ENCODE results near the gene TNFRSF21.

Gene TNFRSF21

DNA sequence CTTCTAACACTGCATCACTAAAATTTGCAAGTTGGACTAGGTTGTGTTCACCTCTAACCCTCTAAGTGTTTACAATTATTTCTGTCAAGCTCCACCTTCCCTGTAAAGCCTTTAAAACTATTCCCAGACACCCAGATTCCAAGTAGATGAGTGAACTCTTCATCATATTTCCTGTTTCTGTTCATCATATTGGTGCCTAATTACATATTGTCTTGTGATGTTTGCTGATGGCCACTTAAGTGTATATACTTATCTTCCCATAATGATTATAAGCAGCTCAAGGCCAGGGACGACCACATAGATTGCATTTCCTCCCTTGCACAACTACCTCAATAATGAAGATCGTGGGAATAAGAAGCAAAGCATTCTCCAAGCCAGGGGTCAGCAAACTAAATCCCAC, 16.8 kb downstream of the TNFRSF21 start:
- no peak for DNase-seq (ENCODE audit: low spot score)
- TF ChIP-seq, protein P1, sequence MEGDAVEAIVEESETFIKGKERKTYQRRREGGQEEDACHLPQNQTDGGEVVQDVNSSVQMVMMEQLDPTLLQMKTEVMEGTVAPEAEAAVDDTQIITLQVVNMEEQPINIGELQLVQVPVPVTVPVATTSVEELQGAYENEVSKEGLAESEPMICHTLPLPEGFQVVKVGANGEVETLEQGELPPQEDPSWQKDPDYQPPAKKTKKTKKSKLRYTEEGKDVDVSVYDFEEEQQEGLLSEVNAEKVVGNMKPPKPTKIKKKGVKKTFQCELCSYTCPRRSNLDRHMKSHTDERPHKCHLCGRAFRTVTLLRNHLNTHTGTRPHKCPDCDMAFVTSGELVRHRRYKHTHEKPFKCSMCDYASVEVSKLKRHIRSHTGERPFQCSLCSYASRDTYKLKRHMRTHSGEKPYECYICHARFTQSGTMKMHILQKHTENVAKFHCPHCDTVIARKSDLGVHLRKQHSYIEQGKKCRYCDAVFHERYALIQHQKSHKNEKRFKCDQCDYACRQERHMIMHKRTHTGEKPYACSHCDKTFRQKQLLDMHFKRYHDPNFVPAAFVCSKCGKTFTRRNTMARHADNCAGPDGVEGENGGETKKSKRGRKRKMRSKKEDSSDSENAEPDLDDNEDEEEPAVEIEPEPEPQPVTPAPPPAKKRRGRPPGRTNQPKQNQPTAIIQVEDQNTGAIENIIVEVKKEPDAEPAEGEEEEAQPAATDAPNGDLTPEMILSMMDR (IDR thresholded peaks at IDR 0.05; ENCODE audit: extremely low read depth, insufficient read depth, missing control alignments), result no peak
- in situ Hi-C loops (cut with MboI; ENCODE audit: low pct_unique_long_range_greater_than_20kb, low sequenced_read_pairs, unreplicated experiment), result no loop called here

GRCh38 chr6:47292027-47292426, 17.7 kb downstream of the TNFRSF21 start:
- in situ Hi-C loops (cut with MboI; ENCODE audit: low pct_unique_long_range_greater_than_20kb, low sequenced_read_pairs, unreplicated experiment), result no loop called here
- DNase-seq (ENCODE audit: low spot score), result no peak
- TF ChIP-seq, protein P1 (IDR thresholded peaks at IDR 0.05; ENCODE audit: extremely low read depth, insufficient read depth, missing control alignments), result no peak

DNA sequence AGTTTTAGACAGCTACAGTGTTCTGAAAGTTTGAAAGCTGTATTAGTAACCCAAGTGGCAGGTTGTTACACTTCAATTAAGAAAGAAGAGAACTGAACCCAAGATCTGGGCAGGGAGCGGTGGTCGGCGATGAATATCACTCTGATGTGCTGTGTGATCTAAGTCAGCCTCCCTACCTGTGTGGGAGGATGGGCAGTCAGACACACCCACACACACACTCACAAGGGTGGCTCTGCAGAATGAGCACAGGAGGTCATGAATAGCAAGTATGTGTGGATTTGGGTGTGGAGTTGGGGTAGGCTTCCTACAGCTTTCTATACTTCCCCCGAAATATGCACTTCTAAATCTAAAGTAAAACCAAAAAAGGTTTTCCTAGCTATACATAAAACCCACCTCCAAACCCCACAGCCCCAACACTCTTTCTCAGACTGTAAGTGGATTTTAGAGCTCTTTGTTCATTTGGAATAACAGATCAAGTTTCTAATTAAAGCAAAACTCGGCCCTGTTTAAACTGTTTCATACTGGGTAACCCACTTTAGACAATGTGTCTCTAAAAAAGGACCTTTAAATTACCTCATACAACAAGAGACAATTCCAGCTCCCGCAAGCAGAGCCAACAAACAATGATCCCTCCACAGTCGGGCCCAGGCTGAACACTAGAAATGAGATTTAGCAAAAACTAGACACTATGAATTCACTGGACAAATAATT, 19.4 kb downstream of the TNFRSF21 start:
- TF ChIP-seq, protein P1 (IDR thresholded peaks at IDR 0.05; ENCODE audit: extremely low read depth, insufficient read depth, missing control alignments), result no peak

DNA sequence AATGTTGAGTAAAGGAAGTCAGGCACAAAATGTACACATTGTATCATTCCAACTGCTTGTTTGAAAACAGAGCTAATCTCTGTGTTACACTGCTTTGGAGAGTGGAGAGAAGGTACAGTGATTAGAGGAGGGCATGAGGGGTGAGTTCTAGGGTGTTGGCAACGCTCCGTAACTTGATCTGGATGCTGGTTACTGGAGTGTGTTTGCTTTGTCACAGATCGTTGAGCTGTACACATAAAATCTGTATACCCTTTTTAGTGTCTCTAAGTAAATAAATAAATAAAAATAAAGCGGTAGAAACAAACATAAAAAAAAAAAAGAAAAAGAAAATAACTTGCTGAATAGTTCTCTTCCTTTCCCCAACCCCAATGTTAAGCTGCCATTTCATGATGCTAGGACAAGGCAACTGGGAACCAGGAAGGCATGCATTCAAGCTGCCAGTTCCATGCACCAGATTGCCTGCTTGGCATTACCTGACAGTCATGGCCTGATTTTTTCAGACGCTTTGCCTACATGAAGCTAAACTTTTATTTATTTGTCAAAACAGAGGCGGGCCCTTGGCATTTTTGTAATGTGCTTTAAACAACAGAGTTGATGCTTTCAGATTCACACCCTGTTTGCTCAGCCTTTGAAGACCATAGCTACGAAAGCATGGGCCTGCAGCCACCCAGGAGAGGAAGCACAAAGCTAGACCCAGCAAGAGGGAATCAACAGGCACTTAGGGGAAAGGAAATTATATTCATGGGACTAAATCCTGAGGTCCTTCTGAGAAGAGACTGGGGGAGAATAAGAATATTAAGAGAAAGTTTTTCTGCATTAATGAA, 21.2 kb downstream of the TNFRSF21 start:
- DNase-seq (ENCODE audit: low spot score), result no peak
- in situ Hi-C loops (cut with MboI; ENCODE audit: low pct_unique_long_range_greater_than_20kb, low sequenced_read_pairs, unreplicated experiment), result no loop called here

More for the DNA sequence above, 19.4 kb downstream of the TNFRSF21 start:
- in situ Hi-C loops (cut with MboI; ENCODE audit: low pct_unique_long_range_greater_than_20kb, low sequenced_read_pairs, unreplicated experiment), result no loop called here
- no peak for DNase-seq (ENCODE audit: low spot score)

GRCh38 chr6:47286301-47286700, 23.4 kb downstream of the TNFRSF21 start:
- TF ChIP-seq, protein P1 (IDR thresholded peaks at IDR 0.05; ENCODE audit: extremely low read depth, insufficient read depth, missing control alignments), result no peak
- DNase-seq (ENCODE audit: low spot score), result no peak
- in situ Hi-C loops (cut with MboI; ENCODE audit: low pct_unique_long_range_greater_than_20kb, low sequenced_read_pairs, unreplicated experiment), result no loop called here

More for the DNA sequence above, 21.2 kb downstream of the TNFRSF21 start:
- TF ChIP-seq, protein P1 (IDR thresholded peaks at IDR 0.05; ENCODE audit: extremely low read depth, insufficient read depth, missing control alignments), result no peak

DNA sequence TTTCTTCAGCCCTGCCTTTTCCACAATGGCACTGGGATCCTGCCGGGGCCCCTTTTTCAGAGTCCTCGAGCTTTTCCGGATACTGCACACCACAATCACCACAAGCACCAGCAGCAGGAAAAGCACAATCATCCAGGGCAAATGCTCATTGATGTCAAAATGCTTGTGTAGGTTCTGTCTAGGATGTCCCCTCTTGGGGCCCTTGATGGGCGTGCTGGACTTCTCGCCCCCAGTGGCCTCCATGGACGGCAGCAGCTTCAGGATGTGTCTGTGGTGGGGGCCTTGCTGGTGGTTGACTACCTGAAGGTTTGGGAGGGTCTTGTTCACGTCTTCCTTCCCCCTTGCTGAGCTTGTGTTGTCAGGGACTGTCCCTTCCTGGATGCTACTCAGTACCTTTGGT, 25.7 kb downstream of the TNFRSF21 start:
- DNase-seq (ENCODE audit: low spot score), result no peak
- TF ChIP-seq, protein P1 (IDR thresholded peaks at IDR 0.05; ENCODE audit: extremely low read depth, insufficient read depth, missing control alignments), result no peak
- in situ Hi-C loops (cut with MboI; ENCODE audit: low pct_unique_long_range_greater_than_20kb, low sequenced_read_pairs, unreplicated experiment), result no loop called here

Measured in GM13977 (cell line).